GM12878 (cell line): ENCODE results near the gene NF1. TPM values are rescaled to one million over a fixed set of nuclear protein-coding genes. Genes with fewer than 3 reads are reported as not detected.

Source experiments
- ATAC-seq: fragments of 200-7000 bp; cut with Tn5 transposase; 3 replicates; pipeline ENCODE4 v1.9.1; 2020; ENCODE audit warnings: mild to moderate bottlenecking, moderate library complexity
- BruUV-seq: library from RNA; stranded (reverse); fragments of 400-500 nt; replicated peaks from 2 replicates; lab custom pipeline; 2021; lab: Mats Ljungman, UMichigan
- CTCF ChIA-PET: fragments of 300-600 bp; sonication (Branson Sonifier 250); formaldehyde crosslinking; extraction: SDS; loops from one replicate; lab custom pipeline; 2021; ENCODE audit warnings: inconsistent platforms; lab: Yijun Ruan, JAX
- POLR2A ChIA-PET: fragments of 350-600 bp; formaldehyde crosslinking; extraction: SDS; loops from one replicate; lab custom pipeline; 2021; ENCODE audit warnings: inconsistent platforms; lab: Charles Lee
- RAD21 ChIA-PET: fragments of 300-600 bp; sonication (Branson Sonifier 250); formaldehyde crosslinking; loops from one replicate; lab custom pipeline; 2023; ENCODE audit warnings: antibody characterized with exemption; ENCODE audit not compliant: unreplicated experiment; lab: Charles Lee
- SMC1A ChIA-PET: fragments of 300-600 bp; sonication (Branson Sonifier 250); formaldehyde crosslinking; loops from one replicate; lab custom pipeline; 2023; ENCODE audit not compliant: unreplicated experiment, uncharacterized antibody; lab: Charles Lee
- DNase-seq: peaks from one replicate; pipeline ENCODE4 v3.0.0-alpha.2; 2011; ENCODE audit warnings: low read depth, low spot score
- FAIRE-seq: peaks from 3 replicates; lab custom pipeline; 2011; peaks lifted over from hg19 to GRCh38; lab: Jason Lieb, UNC
- H2AFZ ChIP-seq: 2 replicates; pipeline ENCODE4 v1.6.0; 2011; ENCODE audit warnings: low read depth, low read length, control low read depth; ENCODE audit not compliant: control insufficient read depth
- H3K27ac ChIP-seq: 2 replicates; pipeline ENCODE4 v1.5.1; 2011; ENCODE audit warnings: control low read depth; ENCODE audit not compliant: control insufficient read depth, insufficient read depth
- H3K27me3 ChIP-seq, 2 experiments: replicated peaks in 1 of 2; 2 replicates each; pipeline versions ENCODE4 v1.6.0 to v1.6.1; 2011; ENCODE audit warnings: low read length in 1 of 2; ENCODE audit not compliant: control insufficient read depth in 2 of 2, insufficient read depth in 2 of 2
- H3K36me3 ChIP-seq, 2 experiments: 2 replicates each; pipeline ENCODE4 v1.5.1; 2011; ENCODE audit warnings: low read length in 1 of 2; ENCODE audit not compliant: control insufficient read depth in 2 of 2, insufficient read depth in 2 of 2
- H3K4me1 ChIP-seq: 2 replicates; pipeline ENCODE4 v1.6.1; 2011; ENCODE audit warnings: mild to moderate bottlenecking, low read length, moderate library complexity, mixed read lengths; ENCODE audit not compliant: control insufficient read depth, insufficient read depth
- H3K4me2 ChIP-seq: 2 replicates; pipeline ENCODE4 v1.6.0; 2011; ENCODE audit warnings: control low read depth; ENCODE audit not compliant: control insufficient read depth, insufficient read depth
- H3K4me3 ChIP-seq: fragments of 200-600 bp; sonication (generic); 2 replicates; pipeline ENCODE4 v1.5.1; 2016
- H3K79me2 ChIP-seq: 2 replicates; pipeline ENCODE4 v1.6.0; 2011; ENCODE audit warnings: low read length; ENCODE audit not compliant: control insufficient read depth, insufficient read depth
- H3K9ac ChIP-seq: 2 replicates; pipeline ENCODE4 v1.8.0; 2011; ENCODE audit warnings: low read length, control low read depth, mixed read lengths; ENCODE audit not compliant: control insufficient read depth, insufficient read depth
- H3K9me3 ChIP-seq: replicated peaks from 3 replicates; pipeline ENCODE4 v1.5.1; 2011; ENCODE audit warnings: mild to moderate bottlenecking, low read length; ENCODE audit not compliant: control insufficient read depth, insufficient read depth
- H4K20me1 ChIP-seq: 2 replicates; pipeline ENCODE4 v1.6.0; 2011; ENCODE audit not compliant: control insufficient read depth, insufficient read depth
- ATF2 ChIP-seq: IDR thresholded peaks from 2 replicates; pipeline ENCODE4 v1.6.1; 2012; ENCODE audit warnings: low read length, inconsistent platforms
- CBX5 ChIP-seq: sonication (generic); IDR thresholded peaks from 2 replicates; pipeline ENCODE4 v1.6.1; 2016; ENCODE audit warnings: low read depth, moderate library complexity, mild to moderate bottlenecking, inconsistent platforms
- CREM ChIP-seq: IDR thresholded peaks from 2 replicates; pipeline ENCODE4 v1.6.1; 2014; ENCODE audit warnings: antibody characterized with exemption, low read depth
- EED ChIP-seq: sonication (generic); IDR thresholded peaks from 2 replicates; pipeline ENCODE4 v1.6.1; 2016; ENCODE audit warnings: antibody characterized with exemption, low read depth
- EGR1 ChIP-seq, 2 experiments: IDR thresholded peaks; 1 replicate in 1 of 2; 2 replicates in 1 of 2; pipeline ENCODE4 v1.6.1; 2011 to 2012; ENCODE audit warnings: low read depth in 2 of 2, low read length in 2 of 2, borderline replicate concordance in 1 of 2, mild to moderate bottlenecking in 1 of 2, moderate library complexity in 1 of 2
- HCFC1 ChIP-seq: fragments of 150-350 bp; IDR thresholded peaks from 2 replicates; pipeline ENCODE4 v1.6.1; 2014; ENCODE audit warnings: low read length
- MLLT1 ChIP-seq: fragments of 450-650 bp; IDR thresholded peaks from 2 replicates; pipeline ENCODE4 v1.6.1; 2016; ENCODE audit warnings: mild to moderate bottlenecking
- NBN ChIP-seq: fragments of 450-650 bp; IDR thresholded peaks from 2 replicates; pipeline ENCODE4 v1.6.1; 2016
- NFXL1 ChIP-seq: fragments of 450-650 bp; IDR thresholded peaks from 2 replicates; pipeline ENCODE4 v1.6.1; 2017; ENCODE audit warnings: antibody characterized with exemption, mild to moderate bottlenecking, borderline replicate concordance
- NR2C1 ChIP-seq: fragments of 450-650 bp; IDR thresholded peaks from 2 replicates; pipeline ENCODE4 v1.6.1; 2017; ENCODE audit warnings: antibody characterized with exemption, mild to moderate bottlenecking, moderate library complexity
- SIX5 ChIP-seq: IDR thresholded peaks from 2 replicates; pipeline ENCODE4 v1.6.1; 2011; ENCODE audit warnings: mild to moderate bottlenecking, low read depth, low read length, moderate library complexity; ENCODE audit not compliant: severe bottlenecking
- SMARCA5 ChIP-seq: fragments of 450-650 bp; IDR thresholded peaks from 2 replicates; pipeline ENCODE4 v1.6.1; 2017; ENCODE audit warnings: mild to moderate bottlenecking
- ZBTB11 ChIP-seq: fragments of 450-650 bp; formaldehyde crosslinking; IDR thresholded peaks from 2 replicates; pipeline ENCODE4 v1.5.0; 2022; ENCODE audit warnings: mild to moderate bottlenecking, missing genetic modification characterization
- WGBS: methylation state at CpG from one replicate; pipeline ENCODE4 v1.1.6; 2016; ENCODE audit warnings: low lambda C conversion rate; ENCODE audit not compliant: insufficient replicate concordance, insufficient coverage; ENCODE audit errors: missing lambda C conversion rate; 5-methylcytosine and 5-hydroxymethylcytosine counted together
- in situ Hi-C: fragments of 300-500 bp; cut with MboI; formaldehyde crosslinking; loops from 9 replicates; pipeline ENCODE4 v1.14.3; 2018; ENCODE audit warnings: mixed read lengths
- intact Hi-C: fragments of 100-400 bp; cut with micrococcal nuclease; formaldehyde crosslinking; loops from one replicate; pipeline ENCODE4 v1.14.2; 2022; ENCODE audit not compliant: unreplicated experiment
- polyA plus RNA-seq, 11 experiments: library from polyadenylated mRNA; depleted of rRNA in 4 of 11; unstranded in 6 of 11; stranded (reverse) in 5 of 11; fragments of >200 nt; fragmentation: Nextera tagmentation in 4 of 11; fragmentation: Illumina TruSeq in 1 of 11; extraction: Ambion mirVana in 4 of 11; extraction: Trizol in 1 of 11; gene quantifications; 1 replicate in 1 of 11; 2 replicates in 10 of 11; pipeline versions ENCODE4 v1.2.1 to v1.2.3, GENCODE V29; 2011 to 2016; ENCODE audit warnings: inconsistent platforms in 2 of 11, missing spikeins in 2 of 11, low read depth in 1 of 11
- total RNA-seq, 4 experiments: library from RNA; depleted of rRNA in 3 of 4; stranded (reverse); fragments of >200 nt in 3 of 4; fragmentation: Illumina TruSeq in 1 of 4; extraction: Trizol in 1 of 4; gene quantifications; 2 replicates each; pipeline versions ENCODE4 v1.2.1 to v1.2.3, GENCODE V29; 2013 to 2021

NF1 gene
- total and polyA plus RNA-seq, 10 of the 15 experiments (the other 5 are each of a cell fraction or from before 2014, with no cell fraction given) = 2.5 to 31.8 (median 16.6) TPM

- H3K9me3 ChIP-seq = no peaks in the 10 kb centered on the region
- DNase-seq (no peak), FAIRE-seq (no peak), ATAC-seq (no peak)
- CTCF ChIA-PET = interaction anchor here (1.0 to 2.0 kb wide), 2 partner anchors 10 to 165 kb away, joined by 3 to 5 read pairs; no protein-coding TSS in a partner anchor
- no TSS peak for BruUV-seq
- no peaks in the 10 kb centered on the region for H3K36me3 ChIP-seq
- H3K27ac ChIP-seq = no peak overlapping the region
- H3K4me1 ChIP-seq = no peaks in the 10 kb centered on the region
- H3K4me3 ChIP-seq = no peak overlapping the region
- no peaks in the 10 kb centered on the region for H3K79me2 ChIP-seq
- SMC1A ChIA-PET = interaction anchor here (1.0 kb wide), 1 partner anchor 10 kb away, joined by 3 read pairs; no protein-coding TSS in a partner anchor
- H3K4me2 ChIP-seq = no peak overlapping the region
- in situ Hi-C loops (no loop called here), intact Hi-C loops (no loop called here)
- no peaks in the 10 kb centered on the region for H3K27me3 ChIP-seq
- no peak overlapping the region for H3K9ac ChIP-seq
- H4K20me1 ChIP-seq = no peaks in the 10 kb centered on the region
- TF ChIP-seq EED (no peak), SMARCA5 (no peak), ATF2 (no peak), NFXL1 (no peak), CREM (no peak), CBX5 (no peak), NBN (no peak), SIX5 (no peak), HCFC1 (no peak), ZBTB11 (CRISPR knock-in tag) (no peak), NR2C1 (no peak), EGR1 (IDR thresholded peaks at IDR 0.05; ENCODE audit: borderline replicate concordance in 1 of 2, low read depth in 2 of 2, low read length in 2 of 2) (no peak), MLLT1 (no peak)
- RAD21 ChIA-PET = no interaction called here
- WGBS = 89% methylated on average over 8 of the region's 9 CpGs
- no peak overlapping the region for H2AFZ ChIP-seq
- POLR2A ChIA-PET = no interaction called here
These were observed 43.8 kb upstream of the NF1 start for GRCh38 chr17:31050948-31051347.
